A549 (cell line): Measurements from ENCODE around the gene ZBTB20. TPM values are rescaled to one million over a fixed set of nuclear protein-coding genes. Genes with fewer than 3 reads are reported as not detected.

Experiments used
- ATAC-seq, 2 experiments: fragments of 200-7000 bp in 1 of 2; fragments of >200 bp in 1 of 2; cut with Nextera tagmentation in 1 of 2; cut with Tn5 transposase in 1 of 2; 3 replicates each; pipeline versions ENCODE4 v1.8.0 to v1.9.1; 2018 to 2020; ENCODE audit warnings: mild to moderate bottlenecking in 1 of 2, moderate library complexity in 1 of 2
- CTCF ChIA-PET: fragments of 300-600 bp; sonication (Branson Sonifier 250); formaldehyde crosslinking; extraction: SDS; loops from one replicate; lab custom pipeline; 2021; ENCODE audit warnings: antibody characterized with exemption, inconsistent platforms; lab: Yijun Ruan, JAX
- POLR2A ChIA-PET: fragments of 350-600 bp; formaldehyde crosslinking; extraction: SDS; loops from one replicate; lab custom pipeline; 2021; ENCODE audit warnings: antibody characterized with exemption, inconsistent platforms; lab: Yijun Ruan, JAX
- DNase-seq, 2 experiments: peaks; one replicate each; pipeline versions ENCODE4 v3.0.0 to v3.0.0-alpha.2; 2011 to 2016; ENCODE audit warnings: low read depth in 1 of 2, low spot score in 1 of 2
- FAIRE-seq: peaks from 2 replicates; lab custom pipeline; 2011; peaks lifted over from hg19 to GRCh38; lab: Jason Lieb, UNC
- H3K27ac ChIP-seq, 2 experiments: fragments of >200 bp; sonication (Bioruptor Twin); formaldehyde crosslinking; 3 replicates each; pipeline ENCODE4 v1.5.1; 2016 to 2017
- H3K4me1 ChIP-seq: fragments of >200 bp; sonication (Bioruptor Twin); formaldehyde crosslinking; 3 replicates; pipeline ENCODE4 v1.6.1; 2016
- H3K4me2 ChIP-seq: fragments of >200 bp; sonication (Bioruptor Twin); formaldehyde crosslinking; 3 replicates; pipeline ENCODE4 v1.6.1; 2016
- H3K4me3 ChIP-seq: fragments of >200 bp; sonication (Bioruptor Twin); formaldehyde crosslinking; 3 replicates; pipeline ENCODE4 v1.5.1; 2016
- H3K9me3 ChIP-seq: fragments of >200 bp; sonication (Bioruptor Twin); formaldehyde crosslinking; 3 replicates; pipeline ENCODE4 v1.6.1; 2016
- BHLHE40 ChIP-seq: IDR thresholded peaks from 2 replicates; pipeline ENCODE4 v1.6.1; 2012; ENCODE audit warnings: low read depth, low read length, inconsistent platforms
- EHMT2 ChIP-seq: fragments of 200-600 bp; sonication (generic); IDR thresholded peaks from 2 replicates; pipeline ENCODE4 v1.6.1; 2016; ENCODE audit warnings: antibody characterized with exemption, low read depth, mild to moderate bottlenecking, moderate library complexity
- HDAC2 ChIP-seq: fragments of 200-600 bp; sonication (generic); IDR thresholded peaks from 2 replicates; pipeline ENCODE4 v1.6.1; 2016
- HOXB13 ChIP-seq: fragments of 250-450 bp; sonication (Bioruptor Pico); IDR thresholded peaks from 2 replicates; pipeline ENCODE4 v1.5.0; 2020; ENCODE audit warnings: low read depth, mild to moderate bottlenecking, moderate library complexity
- JUN ChIP-seq, 2 experiments: fragments of >200 bp; sonication (Bioruptor Twin); formaldehyde crosslinking; IDR thresholded peaks; 2 replicates in 1 of 2; 3 replicates in 1 of 2; pipeline ENCODE4 v1.6.1; 2016 to 2017
- NFE2L2 ChIP-seq: fragments of 150-350 bp; conservative IDR thresholded peaks from 2 replicates; pipeline ENCODE4 v1.6.1; 2014; ENCODE audit warnings: low read length
- RFX5 ChIP-seq: fragments of 450-650 bp; IDR thresholded peaks from 2 replicates; pipeline ENCODE4 v1.7.1; 2014; ENCODE audit warnings: antibody characterized with exemption, mild to moderate bottlenecking, moderate library complexity
- SMC3 ChIP-seq: fragments of >200 bp; sonication (Bioruptor Twin); formaldehyde crosslinking; IDR thresholded peaks from 3 replicates; pipeline ENCODE4 v1.6.1; 2018; ENCODE audit warnings: inconsistent platforms
- ZFP36 ChIP-seq: fragments of 450-650 bp; IDR thresholded peaks from 2 replicates; pipeline ENCODE4 v1.6.1; 2014; ENCODE audit warnings: borderline replicate concordance; ENCODE audit not compliant: partially characterized antibody
- ZSCAN20 ChIP-seq: fragments of 250-450 bp; sonication (Bioruptor Pico); IDR thresholded peaks from 2 replicates; pipeline ENCODE4 v1.8.0; 2022; ENCODE audit warnings: mild to moderate bottlenecking, moderate library complexity
- WGBS: methylation state at CpG from one replicate; pipeline ENCODE4 v1.1.6; 2017; ENCODE audit errors: missing lambda C conversion rate; 5-methylcytosine and 5-hydroxymethylcytosine counted together
- polyA plus RNA-seq, 4 experiments: library from polyadenylated mRNA; depleted of rRNA in 3 of 4; stranded (reverse); fragments of >200 nt; fragmentation: RNase III in 1 of 4; extraction: RNeasy Plus Mini Kit Qiagen cat#74134 plus additional on column Dnase treatment in 1 of 4; gene quantifications; 2 replicates in 3 of 4; 3 replicates in 1 of 4; pipeline ENCODE4 v1.2.3, GENCODE V29; 2011 to 2017
- TF ChIP-seq, protein P1 (sequence below): fragments of 450-650 bp; IDR thresholded peaks from 2 replicates; pipeline ENCODE4 v1.6.1; 2014; ENCODE audit warnings: antibody characterized with exemption
- TF ChIP-seq, protein P2 (sequence below): fragments of 250-450 bp; sonication (Bioruptor Pico); IDR thresholded peaks from 2 replicates; pipeline ENCODE4 v1.5.0; 2020; ENCODE audit warnings: low read depth, mild to moderate bottlenecking, moderate library complexity
- TF ChIP-seq, protein P3 (sequence below): fragments of 150-350 bp; IDR thresholded peaks from 2 replicates; pipeline ENCODE4 v1.6.1; 2014; ENCODE audit warnings: low read depth, mild to moderate bottlenecking, low read length
- TF ChIP-seq, protein P4 (sequence below): fragments of >200 bp; sonication (Bioruptor Twin); formaldehyde crosslinking; IDR thresholded peaks from 3 replicates; pipeline ENCODE4 v1.6.1; 2016
- TF ChIP-seq, protein P5 (sequence below): IDR thresholded peaks from 2 replicates; pipeline ENCODE4 v1.6.1; 2012
- TF ChIP-seq, protein P6 (sequence below): IDR thresholded peaks from 2 replicates; pipeline ENCODE4 v1.6.1; 2012; ENCODE audit warnings: low read depth, borderline replicate concordance
- TF ChIP-seq, protein P7 (sequence below): fragments of 250-450 bp; sonication (Bioruptor Pico); IDR thresholded peaks from 2 replicates; pipeline ENCODE4 v1.5.0; 2021; ENCODE audit warnings: mild to moderate bottlenecking, moderate library complexity, borderline replicate concordance

The ZBTB20 gene
- polyA plus RNA-seq, 2 of the 4 experiments (the other 2 are of a cell fraction), result 0.85 to 5.0 TPM

DNA sequence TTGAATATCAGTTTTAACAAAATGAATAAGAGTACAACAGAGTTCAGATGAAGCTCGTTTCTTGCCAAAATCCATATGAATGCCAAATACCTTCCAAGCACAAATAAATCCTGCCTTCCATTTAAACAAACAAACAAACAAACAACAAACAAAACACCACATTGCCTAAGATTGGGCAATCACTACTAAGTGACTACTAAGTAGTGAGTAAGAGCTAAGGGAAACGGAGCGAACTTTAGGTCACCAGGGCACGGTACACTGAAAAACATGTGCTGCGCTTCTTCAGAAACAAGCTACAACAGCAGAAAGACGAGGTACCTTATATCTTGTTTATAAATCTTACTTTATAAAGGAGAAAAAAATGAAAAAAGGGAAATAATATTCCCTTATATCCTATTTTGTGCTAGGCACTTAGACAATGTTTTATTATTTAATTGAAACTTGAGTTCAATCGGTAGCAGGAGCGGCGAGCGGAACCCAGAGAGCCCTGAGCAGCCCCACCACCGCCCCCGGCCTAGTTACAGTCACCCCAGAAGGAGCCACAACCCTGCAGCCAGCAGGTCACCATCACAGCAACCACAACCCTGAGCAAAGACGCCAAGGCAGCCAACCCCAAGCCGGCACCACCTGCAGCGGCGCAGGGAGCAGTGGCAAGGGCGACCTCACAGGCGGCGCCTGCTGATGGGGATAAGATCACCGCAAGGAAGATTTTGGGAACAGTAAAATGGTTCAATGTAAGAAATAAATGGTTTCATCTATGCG is 216.9 kb downstream of the ZBTB20 start (continued):
- TF ChIP-seq, protein P1, sequence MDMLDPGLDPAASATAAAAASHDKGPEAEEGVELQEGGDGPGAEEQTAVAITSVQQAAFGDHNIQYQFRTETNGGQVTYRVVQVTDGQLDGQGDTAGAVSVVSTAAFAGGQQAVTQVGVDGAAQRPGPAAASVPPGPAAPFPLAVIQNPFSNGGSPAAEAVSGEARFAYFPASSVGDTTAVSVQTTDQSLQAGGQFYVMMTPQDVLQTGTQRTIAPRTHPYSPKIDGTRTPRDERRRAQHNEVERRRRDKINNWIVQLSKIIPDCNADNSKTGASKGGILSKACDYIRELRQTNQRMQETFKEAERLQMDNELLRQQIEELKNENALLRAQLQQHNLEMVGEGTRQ, result no peak
- TF ChIP-seq, all 56 proteins: peak for 0

DNA sequence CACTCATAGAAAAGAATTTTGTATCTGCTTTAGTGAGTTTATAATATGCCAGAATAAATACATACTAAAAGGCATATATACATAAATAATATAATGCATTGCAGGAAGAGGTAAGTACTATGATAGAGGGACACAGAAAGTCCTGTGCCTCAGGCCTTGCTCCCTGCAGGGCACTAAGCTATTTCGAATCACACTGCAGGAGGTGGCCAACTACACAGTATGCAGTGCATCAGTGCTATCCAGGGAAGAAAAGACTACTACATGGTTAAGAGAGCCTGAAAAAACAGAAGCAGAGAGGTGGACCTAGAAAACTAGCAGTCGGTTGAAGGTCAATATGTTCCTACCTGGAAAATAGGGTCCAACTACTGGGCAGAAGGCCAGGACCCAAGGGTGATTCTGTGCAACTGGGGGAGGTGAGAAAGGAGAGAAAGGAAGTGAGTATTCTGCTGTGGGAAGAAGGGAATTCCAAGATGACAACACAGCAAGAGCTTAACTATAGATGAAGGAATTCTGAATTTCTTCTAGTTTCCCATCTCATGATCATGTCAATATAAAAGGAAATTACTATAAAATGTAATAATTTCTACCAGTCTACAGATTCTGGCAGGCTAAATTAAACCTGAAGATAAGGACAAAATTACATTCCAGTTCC is 218.0 kb downstream of the ZBTB20 start:
- H3K4me2 ChIP-seq, result no peak overlapping the region
- 58% methylated on average over 2 of the region's 2 CpGs for WGBS
- DNase-seq (no peak), ATAC-seq (no peak), FAIRE-seq (no peak)
- no peaks in the 10 kb centered on the region for H3K4me1 ChIP-seq
- no peak overlapping the region for H3K4me3 ChIP-seq
- POLR2A ChIA-PET, result no interaction called here
- TF ChIP-seq HDAC2, result no peak
- TF ChIP-seq, protein P2, sequence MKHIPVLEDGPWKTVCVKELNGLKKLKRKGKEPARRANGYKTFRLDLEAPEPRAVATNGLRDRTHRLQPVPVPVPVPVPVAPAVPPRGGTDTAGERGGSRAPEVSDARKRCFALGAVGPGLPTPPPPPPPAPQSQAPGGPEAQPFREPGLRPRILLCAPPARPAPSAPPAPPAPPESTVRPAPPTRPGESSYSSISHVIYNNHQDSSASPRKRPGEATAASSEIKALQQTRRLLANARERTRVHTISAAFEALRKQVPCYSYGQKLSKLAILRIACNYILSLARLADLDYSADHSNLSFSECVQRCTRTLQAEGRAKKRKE (CRISPR knock-in tag), result no peak
- no peak for TF ChIP-seq BHLHE40
- TF ChIP-seq EHMT2, result no peak
- TF ChIP-seq, protein P3, sequence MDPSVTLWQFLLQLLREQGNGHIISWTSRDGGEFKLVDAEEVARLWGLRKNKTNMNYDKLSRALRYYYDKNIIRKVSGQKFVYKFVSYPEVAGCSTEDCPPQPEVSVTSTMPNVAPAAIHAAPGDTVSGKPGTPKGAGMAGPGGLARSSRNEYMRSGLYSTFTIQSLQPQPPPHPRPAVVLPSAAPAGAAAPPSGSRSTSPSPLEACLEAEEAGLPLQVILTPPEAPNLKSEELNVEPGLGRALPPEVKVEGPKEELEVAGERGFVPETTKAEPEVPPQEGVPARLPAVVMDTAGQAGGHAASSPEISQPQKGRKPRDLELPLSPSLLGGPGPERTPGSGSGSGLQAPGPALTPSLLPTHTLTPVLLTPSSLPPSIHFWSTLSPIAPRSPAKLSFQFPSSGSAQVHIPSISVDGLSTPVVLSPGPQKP, result no peak
- TF ChIP-seq ZFP36, result no peak
- no peak for TF ChIP-seq NFE2L2
- no peak for TF ChIP-seq SMC3
- TF ChIP-seq HOXB13 (CRISPR knock-in tag), result no peak
- TF ChIP-seq, protein P4, sequence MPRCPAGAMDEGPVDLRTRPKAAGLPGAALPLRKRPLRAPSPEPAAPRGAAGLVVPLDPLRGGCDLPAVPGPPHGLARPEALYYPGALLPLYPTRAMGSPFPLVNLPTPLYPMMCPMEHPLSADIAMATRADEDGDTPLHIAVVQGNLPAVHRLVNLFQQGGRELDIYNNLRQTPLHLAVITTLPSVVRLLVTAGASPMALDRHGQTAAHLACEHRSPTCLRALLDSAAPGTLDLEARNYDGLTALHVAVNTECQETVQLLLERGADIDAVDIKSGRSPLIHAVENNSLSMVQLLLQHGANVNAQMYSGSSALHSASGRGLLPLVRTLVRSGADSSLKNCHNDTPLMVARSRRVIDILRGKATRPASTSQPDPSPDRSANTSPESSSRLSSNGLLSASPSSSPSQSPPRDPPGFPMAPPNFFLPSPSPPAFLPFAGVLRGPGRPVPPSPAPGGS, result no peak
- H3K27ac ChIP-seq, result no peak overlapping the region
- no peaks in the 10 kb centered on the region for H3K9me3 ChIP-seq
- CTCF ChIA-PET, result no interaction called here

DNA sequence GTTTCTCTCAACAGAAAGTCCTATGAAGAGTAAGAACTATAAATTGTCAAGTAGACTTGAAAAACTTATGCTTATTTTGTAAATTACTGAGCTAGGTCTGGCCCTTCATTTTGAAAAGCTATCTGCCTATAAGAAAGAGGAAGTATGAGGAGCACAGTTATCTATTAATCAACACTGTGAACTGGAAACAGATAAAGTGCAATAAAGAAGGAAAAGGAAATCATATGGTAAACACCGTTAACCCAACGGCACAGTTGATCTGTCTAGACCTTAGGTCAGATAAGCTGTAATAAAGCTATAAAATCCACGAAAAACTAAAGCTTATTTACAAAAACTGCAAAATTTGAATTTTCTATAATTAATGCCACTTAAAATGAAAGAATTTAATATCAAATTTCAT is 242.5 kb downstream of the ZBTB20 start:
- Histone ChIP-seq H3K4me3 (no peak overlapping the region), H3K27ac (no peak overlapping the region), H3K9me3 (no peaks in the 10 kb centered on the region), H3K4me2 (no peak overlapping the region), H3K4me1 (peaks cover 36% of the 10 kb centered on the region)
- FAIRE-seq, result peak; percentile 7
- no peak for DNase-seq
- CTCF ChIA-PET, result no interaction called here
- TF ChIP-seq RFX5 (no peak), JUN (IDR thresholded peaks at IDR 0.05) (no peak), NFE2L2 (no peak), ZSCAN20 (no peak), HDAC2 (no peak)
- TF ChIP-seq, protein P5, sequence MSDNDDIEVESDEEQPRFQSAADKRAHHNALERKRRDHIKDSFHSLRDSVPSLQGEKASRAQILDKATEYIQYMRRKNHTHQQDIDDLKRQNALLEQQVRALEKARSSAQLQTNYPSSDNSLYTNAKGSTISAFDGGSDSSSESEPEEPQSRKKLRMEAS, result no peak
- TF ChIP-seq, protein P6, sequence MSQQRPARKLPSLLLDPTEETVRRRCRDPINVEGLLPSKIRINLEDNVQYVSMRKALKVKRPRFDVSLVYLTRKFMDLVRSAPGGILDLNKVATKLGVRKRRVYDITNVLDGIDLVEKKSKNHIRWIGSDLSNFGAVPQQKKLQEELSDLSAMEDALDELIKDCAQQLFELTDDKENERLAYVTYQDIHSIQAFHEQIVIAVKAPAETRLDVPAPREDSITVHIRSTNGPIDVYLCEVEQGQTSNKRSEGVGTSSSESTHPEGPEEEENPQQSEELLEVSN, result no peak
- TF ChIP-seq, protein P7, sequence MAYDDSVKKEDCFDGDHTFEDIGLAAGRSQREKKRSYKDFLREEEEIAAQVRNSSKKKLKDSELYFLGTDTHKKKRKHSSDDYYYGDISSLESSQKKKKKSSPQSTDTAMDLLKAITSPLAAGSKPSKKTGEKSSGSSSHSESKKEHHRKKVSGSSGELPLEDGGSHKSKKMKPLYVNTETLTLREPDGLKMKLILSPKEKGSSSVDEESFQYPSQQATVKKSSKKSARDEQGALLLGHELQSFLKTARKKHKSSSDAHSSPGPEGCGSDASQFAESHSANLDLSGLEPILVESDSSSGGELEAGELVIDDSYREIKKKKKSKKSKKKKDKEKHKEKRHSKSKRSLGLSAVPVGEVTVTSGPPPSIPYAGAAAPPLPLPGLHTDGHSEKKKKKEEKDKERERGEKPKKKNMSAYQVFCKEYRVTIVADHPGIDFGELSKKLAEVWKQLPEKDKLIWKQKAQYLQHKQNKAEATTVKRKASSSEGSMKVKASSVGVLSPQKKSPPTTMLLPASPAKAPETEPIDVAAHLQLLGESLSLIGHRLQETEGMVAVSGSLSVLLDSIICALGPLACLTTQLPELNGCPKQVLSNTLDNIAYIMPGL (CRISPR knock-in tag), result no peak
- 71% methylated on average over 3 of the region's 3 CpGs for WGBS
- POLR2A ChIA-PET, result no interaction called here
- ATAC-seq, result no peak
